GM12878 (cell line): ENCODE data around the gene TRPV6. TPM values are rescaled to one million over a fixed set of nuclear protein-coding genes. Genes with fewer than 3 reads are reported as not detected.

Source experiments
- ATAC-seq: fragments of 200-7000 bp; cut with Tn5 transposase; 3 replicates; pipeline ENCODE4 v1.9.1; 2020; ENCODE audit warnings: mild to moderate bottlenecking, moderate library complexity
- BruUV-seq: library from RNA; stranded (reverse); fragments of 400-500 nt; replicated peaks from 2 replicates; lab custom pipeline; 2021; lab: Mats Ljungman, UMichigan
- CTCF ChIA-PET: fragments of 300-600 bp; sonication (Branson Sonifier 250); formaldehyde crosslinking; extraction: SDS; loops from one replicate; lab custom pipeline; 2021; ENCODE audit warnings: inconsistent platforms; lab: Yijun Ruan, JAX
- POLR2A ChIA-PET: fragments of 350-600 bp; formaldehyde crosslinking; extraction: SDS; loops from one replicate; lab custom pipeline; 2021; ENCODE audit warnings: inconsistent platforms; lab: Charles Lee
- RAD21 ChIA-PET: fragments of 300-600 bp; sonication (Branson Sonifier 250); formaldehyde crosslinking; loops from one replicate; lab custom pipeline; 2023; ENCODE audit warnings: antibody characterized with exemption; ENCODE audit not compliant: unreplicated experiment; lab: Charles Lee
- SMC1A ChIA-PET: fragments of 300-600 bp; sonication (Branson Sonifier 250); formaldehyde crosslinking; loops from one replicate; lab custom pipeline; 2023; ENCODE audit not compliant: unreplicated experiment, uncharacterized antibody; lab: Charles Lee
- DNase-seq: peaks from one replicate; pipeline ENCODE4 v3.0.0-alpha.2; 2011; ENCODE audit warnings: low read depth, low spot score
- FAIRE-seq: peaks from 3 replicates; lab custom pipeline; 2011; peaks lifted over from hg19 to GRCh38; lab: Jason Lieb, UNC
- H2AFZ ChIP-seq: 2 replicates; pipeline ENCODE4 v1.6.0; 2011; ENCODE audit warnings: low read depth, low read length, control low read depth; ENCODE audit not compliant: control insufficient read depth
- H3K27ac ChIP-seq: 2 replicates; pipeline ENCODE4 v1.5.1; 2011; ENCODE audit warnings: control low read depth; ENCODE audit not compliant: control insufficient read depth, insufficient read depth
- H3K27me3 ChIP-seq, 2 experiments: replicated peaks in 1 of 2; 2 replicates each; pipeline versions ENCODE4 v1.6.0 to v1.6.1; 2011; ENCODE audit warnings: low read length in 1 of 2; ENCODE audit not compliant: control insufficient read depth in 2 of 2, insufficient read depth in 2 of 2
- H3K36me3 ChIP-seq, 2 experiments: 2 replicates each; pipeline ENCODE4 v1.5.1; 2011; ENCODE audit warnings: low read length in 1 of 2; ENCODE audit not compliant: control insufficient read depth in 2 of 2, insufficient read depth in 2 of 2
- H3K4me1 ChIP-seq: 2 replicates; pipeline ENCODE4 v1.6.1; 2011; ENCODE audit warnings: mild to moderate bottlenecking, low read length, moderate library complexity, mixed read lengths; ENCODE audit not compliant: control insufficient read depth, insufficient read depth
- H3K4me2 ChIP-seq: 2 replicates; pipeline ENCODE4 v1.6.0; 2011; ENCODE audit warnings: control low read depth; ENCODE audit not compliant: control insufficient read depth, insufficient read depth
- H3K4me3 ChIP-seq: fragments of 200-600 bp; sonication (generic); 2 replicates; pipeline ENCODE4 v1.5.1; 2016
- H3K79me2 ChIP-seq: 2 replicates; pipeline ENCODE4 v1.6.0; 2011; ENCODE audit warnings: low read length; ENCODE audit not compliant: control insufficient read depth, insufficient read depth
- H3K9ac ChIP-seq: 2 replicates; pipeline ENCODE4 v1.8.0; 2011; ENCODE audit warnings: low read length, control low read depth, mixed read lengths; ENCODE audit not compliant: control insufficient read depth, insufficient read depth
- H3K9me3 ChIP-seq: replicated peaks from 3 replicates; pipeline ENCODE4 v1.5.1; 2011; ENCODE audit warnings: mild to moderate bottlenecking, low read length; ENCODE audit not compliant: control insufficient read depth, insufficient read depth
- H4K20me1 ChIP-seq: 2 replicates; pipeline ENCODE4 v1.6.0; 2011; ENCODE audit not compliant: control insufficient read depth, insufficient read depth
- ATF7 ChIP-seq: fragments of 450-650 bp; IDR thresholded peaks from 2 replicates; pipeline ENCODE4 v1.6.1; 2016; ENCODE audit warnings: low read depth, mild to moderate bottlenecking
- CBFB ChIP-seq: IDR thresholded peaks from 2 replicates; pipeline ENCODE4 v1.6.1; 2016; ENCODE audit warnings: antibody characterized with exemption, low read depth
- CREB1 ChIP-seq: IDR thresholded peaks from 2 replicates; pipeline ENCODE4 v1.6.1; 2012; ENCODE audit warnings: low read depth, mild to moderate bottlenecking, inconsistent platforms
- E4F1 ChIP-seq: fragments of 450-650 bp; IDR thresholded peaks from 2 replicates; pipeline ENCODE4 v1.6.1; 2018; ENCODE audit warnings: borderline replicate concordance, mild to moderate bottlenecking; ENCODE audit not compliant: partially characterized antibody
- ELK1 ChIP-seq: IDR thresholded peaks from 2 replicates; pipeline ENCODE4 v1.6.1; 2012; ENCODE audit warnings: low read depth, low read length, improper control_type of control experiment
- FOS ChIP-seq: IDR thresholded peaks from 3 replicates; pipeline ENCODE4 v1.6.1; 2011; ENCODE audit warnings: borderline replicate concordance; ENCODE audit not compliant: insufficient read length; ENCODE audit errors: extremely low read depth
- IRF4 ChIP-seq: IDR thresholded peaks from 2 replicates; pipeline ENCODE4 v1.6.1; 2011; ENCODE audit warnings: low read depth, low read length
- POLR2AphosphoS5 ChIP-seq: IDR thresholded peaks from 2 replicates; pipeline ENCODE4 v1.6.1; 2011; ENCODE audit warnings: mild to moderate bottlenecking, low read length, inconsistent platforms
- POU2F2 ChIP-seq: IDR thresholded peaks from 3 replicates; pipeline ENCODE4 v1.6.1; 2011; ENCODE audit warnings: low read depth, mild to moderate bottlenecking, low read length, borderline replicate concordance
- RCOR1 ChIP-seq: conservative IDR thresholded peaks from 2 replicates; pipeline ENCODE4 v1.6.1; 2012; ENCODE audit warnings: low read depth, low read length, improper control_type of control experiment
- SPI1 ChIP-seq: IDR thresholded peaks from 2 replicates; pipeline ENCODE4 v1.6.1; 2011; ENCODE audit warnings: low read depth, mild to moderate bottlenecking, low read length, moderate library complexity, borderline replicate concordance; ENCODE audit not compliant: insufficient read depth
- TCF7 ChIP-seq: IDR thresholded peaks from 2 replicates; pipeline ENCODE4 v1.6.1; 2014; ENCODE audit warnings: antibody characterized with exemption, borderline replicate concordance
- USF2 ChIP-seq: IDR thresholded peaks from 2 replicates; pipeline ENCODE4 v1.6.1; 2011; ENCODE audit warnings: low read depth, low read length, improper control_type of control experiment, borderline replicate concordance
- YY1 ChIP-seq: IDR thresholded peaks from 2 replicates; pipeline ENCODE4 v1.6.1; 2011; ENCODE audit warnings: low read depth, mild to moderate bottlenecking, low read length
- WGBS: methylation state at CpG from one replicate; pipeline ENCODE4 v1.1.6; 2016; ENCODE audit warnings: low lambda C conversion rate; ENCODE audit not compliant: insufficient replicate concordance, insufficient coverage; ENCODE audit errors: missing lambda C conversion rate; 5-methylcytosine and 5-hydroxymethylcytosine counted together
- in situ Hi-C: fragments of 300-500 bp; cut with MboI; formaldehyde crosslinking; loops from 9 replicates; pipeline ENCODE4 v1.14.3; 2018; ENCODE audit warnings: mixed read lengths
- intact Hi-C: fragments of 100-400 bp; cut with micrococcal nuclease; formaldehyde crosslinking; loops from one replicate; pipeline ENCODE4 v1.14.2; 2022; ENCODE audit not compliant: unreplicated experiment
- polyA plus RNA-seq, 11 experiments: library from polyadenylated mRNA; depleted of rRNA in 4 of 11; unstranded in 6 of 11; stranded (reverse) in 5 of 11; fragments of >200 nt; fragmentation: Nextera tagmentation in 4 of 11; fragmentation: Illumina TruSeq in 1 of 11; extraction: Ambion mirVana in 4 of 11; extraction: Trizol in 1 of 11; gene quantifications; 1 replicate in 1 of 11; 2 replicates in 10 of 11; pipeline versions ENCODE4 v1.2.1 to v1.2.3, GENCODE V29; 2011 to 2016; ENCODE audit warnings: inconsistent platforms in 2 of 11, missing spikeins in 2 of 11, low read depth in 1 of 11
- total RNA-seq, 4 experiments: library from RNA; depleted of rRNA in 3 of 4; stranded (reverse); fragments of >200 nt in 3 of 4; fragmentation: Illumina TruSeq in 1 of 4; extraction: Trizol in 1 of 4; gene quantifications; 2 replicates each; pipeline versions ENCODE4 v1.2.1 to v1.2.3, GENCODE V29; 2013 to 2021
- TF ChIP-seq, protein P1 (sequence below): IDR thresholded peaks from 2 replicates; pipeline ENCODE4 v1.6.1; 2012; ENCODE audit warnings: improper control_type of control experiment, low read depth, low read length; ENCODE audit not compliant: insufficient replicate concordance

The TRPV6 gene
- total and polyA plus RNA-seq, 10 of the 15 experiments (the other 5 are each of a cell fraction or from before 2014, with no cell fraction given) = not detected

DNA sequence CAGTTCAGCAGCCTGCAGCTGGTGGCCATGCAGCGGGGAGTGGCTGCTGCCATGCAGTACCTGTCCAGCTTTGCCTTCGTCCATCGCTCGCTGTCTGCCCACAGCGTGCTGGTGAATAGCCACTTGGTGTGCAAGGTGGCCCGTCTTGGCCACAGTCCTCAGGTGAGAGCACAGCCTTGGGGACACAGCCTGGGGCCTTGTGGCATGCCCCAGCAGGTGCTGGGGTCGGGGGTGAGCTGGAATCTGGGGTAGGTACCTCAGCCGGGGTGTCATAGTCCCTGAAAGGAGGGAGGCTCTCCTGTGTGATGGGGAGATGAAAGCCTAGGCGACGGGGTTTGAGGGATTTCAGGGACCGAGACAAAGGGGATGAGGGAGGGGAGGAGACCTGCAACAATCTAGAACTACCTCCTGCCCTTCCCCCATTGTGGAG is 16.5 kb downstream of the TRPV6 start:
- Histone ChIP-seq H3K4me3 (no peak overlapping the region), H3K27ac (no peak overlapping the region), H3K36me3 (no peaks in the 10 kb centered on the region), H3K4me1 (no peaks in the 10 kb centered on the region), H3K27me3 (no peaks in the 10 kb centered on the region), H3K4me2 (no peak overlapping the region), H3K79me2 (no peaks in the 10 kb centered on the region), H3K9me3 (no peaks in the 10 kb centered on the region), H3K9ac (no peak overlapping the region), H2AFZ (no peak overlapping the region), H4K20me1 (no peaks in the 10 kb centered on the region)
- intact Hi-C loops = no loop called here
- ChIA-PET SMC1A (interaction anchor here (1.5 kb wide), 1 partner anchor 86 kb away, joined by 3 read pairs; no protein-coding TSS in a partner anchor), CTCF (interaction anchor here (1.4 kb wide), 1 partner anchor 11 kb away, joined by 3 read pairs; no protein-coding TSS in a partner anchor), RAD21 (interaction anchor here (1.3 kb wide), 1 partner anchor 266 kb away, joined by 3 read pairs; no protein-coding TSS in a partner anchor), POLR2A (no interaction called here)
- in situ Hi-C loops = no loop called here
- 64% methylated on average over 11 of the region's 11 CpGs for WGBS
- FAIRE-seq (no peak), ATAC-seq (no peak), DNase-seq (no peak)
- BruUV-seq = no TSS peak
- TF ChIP-seq RCOR1 (no peak), CREB1 (no peak), FOS (no peak), IRF4 (no peak), TCF7 (no peak), USF2 (no peak), SPI1 (no peak), POU2F2 (no peak), ATF7 (no peak), E4F1 (no peak), YY1 (no peak), ELK1 (no peak), POLR2AphosphoS5 (no peak), CBFB (no peak)
- TF ChIP-seq, protein P1, sequence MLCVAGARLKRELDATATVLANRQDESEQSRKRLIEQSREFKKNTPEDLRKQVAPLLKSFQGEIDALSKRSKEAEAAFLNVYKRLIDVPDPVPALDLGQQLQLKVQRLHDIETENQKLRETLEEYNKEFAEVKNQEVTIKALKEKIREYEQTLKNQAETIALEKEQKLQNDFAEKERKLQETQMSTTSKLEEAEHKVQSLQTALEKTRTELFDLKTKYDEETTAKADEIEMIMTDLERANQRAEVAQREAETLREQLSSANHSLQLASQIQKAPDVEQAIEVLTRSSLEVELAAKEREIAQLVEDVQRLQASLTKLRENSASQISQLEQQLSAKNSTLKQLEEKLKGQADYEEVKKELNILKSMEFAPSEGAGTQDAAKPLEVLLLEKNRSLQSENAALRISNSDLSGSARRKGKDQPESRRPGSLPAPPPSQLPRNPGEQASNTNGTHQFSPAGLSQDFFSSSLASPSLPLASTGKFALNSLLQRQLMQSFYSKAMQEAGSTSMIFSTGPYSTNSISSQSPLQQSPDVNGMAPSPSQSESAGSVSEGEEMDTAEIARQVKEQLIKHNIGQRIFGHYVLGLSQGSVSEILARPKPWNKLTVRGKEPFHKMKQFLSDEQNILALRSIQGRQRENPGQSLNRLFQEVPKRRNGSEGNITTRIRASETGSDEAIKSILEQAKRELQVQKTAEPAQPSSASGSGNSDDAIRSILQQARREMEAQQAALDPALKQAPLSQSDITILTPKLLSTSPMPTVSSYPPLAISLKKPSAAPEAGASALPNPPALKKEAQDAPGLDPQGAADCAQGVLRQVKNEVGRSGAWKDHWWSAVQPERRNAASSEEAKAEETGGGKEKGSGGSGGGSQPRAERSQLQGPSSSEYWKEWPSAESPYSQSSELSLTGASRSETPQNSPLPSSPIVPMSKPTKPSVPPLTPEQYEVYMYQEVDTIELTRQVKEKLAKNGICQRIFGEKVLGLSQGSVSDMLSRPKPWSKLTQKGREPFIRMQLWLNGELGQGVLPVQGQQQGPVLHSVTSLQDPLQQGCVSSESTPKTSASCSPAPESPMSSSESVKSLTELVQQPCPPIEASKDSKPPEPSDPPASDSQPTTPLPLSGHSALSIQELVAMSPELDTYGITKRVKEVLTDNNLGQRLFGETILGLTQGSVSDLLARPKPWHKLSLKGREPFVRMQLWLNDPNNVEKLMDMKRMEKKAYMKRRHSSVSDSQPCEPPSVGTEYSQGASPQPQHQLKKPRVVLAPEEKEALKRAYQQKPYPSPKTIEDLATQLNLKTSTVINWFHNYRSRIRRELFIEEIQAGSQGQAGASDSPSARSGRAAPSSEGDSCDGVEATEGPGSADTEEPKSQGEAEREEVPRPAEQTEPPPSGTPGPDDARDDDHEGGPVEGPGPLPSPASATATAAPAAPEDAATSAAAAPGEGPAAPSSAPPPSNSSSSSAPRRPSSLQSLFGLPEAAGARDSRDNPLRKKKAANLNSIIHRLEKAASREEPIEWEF = no peak
